Spleen (tissue), 11 donors: ENCODE results near the gene NHP2. TPM values are rescaled to one million over a fixed set of nuclear protein-coding genes. Genes with fewer than 3 reads are reported as not detected.

Source experiments
- DNase-seq: peaks from one replicate; pipeline ENCODE4 v3.0.0-alpha.2; 2020
- H3K27ac ChIP-seq, 8 donors: fragments of 200-600 bp; sonication (generic) in 7 of 8; 1 replicate in 4 of 8; 2 replicates in 4 of 8; pipeline versions ENCODE4 v1.5.0 to v1.8.0; 2016 to 2021; ENCODE audit warnings: inconsistent platforms in 4 of 8, mild to moderate bottlenecking in 4 of 8, moderate library complexity in 1 of 8
- H3K27me3 ChIP-seq, 7 donors: fragments of 200-600 bp; sonication (generic) in 6 of 7; replicated peaks in 1 of 7; 1 replicate in 4 of 7; 2 replicates in 3 of 7; pipeline versions ENCODE4 v1.5.0 to v1.8.0; 2016 to 2021; ENCODE audit warnings: inconsistent platforms in 3 of 7, mild to moderate bottlenecking in 1 of 7
- H3K36me3 ChIP-seq, 6 donors: fragments of 200-600 bp; sonication (generic) in 5 of 6; 1 replicate in 4 of 6; 2 replicates in 2 of 6; pipeline versions ENCODE4 v1.5.0 to v1.8.0; 2016 to 2021; ENCODE audit warnings: inconsistent platforms in 2 of 6
- H3K4me1 ChIP-seq, 6 donors: fragments of 200-600 bp; sonication (generic) in 5 of 6; 1 replicate in 3 of 6; 2 replicates in 3 of 6; pipeline versions ENCODE4 v1.5.0 to v1.8.0; 2016 to 2021; ENCODE audit warnings: inconsistent platforms in 3 of 6
- H3K4me3 ChIP-seq, 8 donors: fragments of 200-600 bp; sonication (generic) in 7 of 8; 1 replicate in 4 of 8; 2 replicates in 4 of 8; pipeline versions ENCODE4 v1.5.0 to v1.8.0; 2016 to 2021; ENCODE audit warnings: inconsistent platforms in 4 of 8, mild to moderate bottlenecking in 4 of 8, moderate library complexity in 2 of 8
- H3K9me3 ChIP-seq, 8 donors: fragments of 200-600 bp; sonication (generic) in 7 of 8; 1 replicate in 4 of 8; 2 replicates in 4 of 8; pipeline versions ENCODE4 v1.5.0 to v1.8.0; 2016 to 2021; ENCODE audit warnings: inconsistent platforms in 4 of 8
- POLR2A ChIP-seq, 3 donors: fragments of 450-650 bp; IDR thresholded peaks; one replicate each; pipeline ENCODE4 v1.5.1; 2017; ENCODE audit warnings: antibody characterized with exemption in 3 of 3, mild to moderate bottlenecking in 1 of 3
- POLR2AphosphoS5 ChIP-seq, 3 donors: sonication (generic); formaldehyde crosslinking; IDR thresholded peaks; one replicate each; pipeline ENCODE4 v1.5.1; 2017; ENCODE audit warnings: antibody characterized with exemption in 3 of 3
- WGBS, 5 donors: extraction: QIAGEN DNeasy Blood & Tissue Kit in 3 of 5; methylation state at CpG; one replicate each; pipeline versions ENCODE4 v1.1.5 to v1.1.7; 2013 to 2018; 5-methylcytosine and 5-hydroxymethylcytosine counted together
- intact Hi-C: fragments of 100-400 bp; cut with DNase I; formaldehyde crosslinking; loops from one replicate; pipeline ENCODE4 v1.15.0; 2023; ENCODE audit warnings: low total_unique reads
- polyA plus RNA-seq, 3 donors: library from polyadenylated mRNA; stranded (reverse); fragments of 200-250 nt; gene quantifications; one replicate each; pipeline ENCODE4 v1.2.1, GENCODE V29; 2013
- total RNA-seq, 7 donors: library from RNA; depleted of rRNA in 3 of 7; stranded (reverse); fragments of >200 nt in 3 of 7; fragmentation: NEBNext Ultra II Directional in 4 of 7; extraction: Animal tissue kit (Norgen Biotek cat#: 25700) in 4 of 7; gene quantifications; one replicate each; pipeline versions ENCODE4 v1.1.0 to v1.2.1, GENCODE V29; 2016 to 2021
- TF ChIP-seq, protein P1 (sequence below), 11 experiments: fragments of 200-600 bp in 7 of 11; fragments of 450-650 bp in 4 of 11; sonication (generic) in 4 of 11; IDR thresholded peaks in 8 of 11; conservative IDR thresholded peaks in 3 of 11; 1 replicate in 7 of 11; 2 replicates in 4 of 11; pipeline versions ENCODE4 v1.4.0 to v1.8.0; 2016 to 2021; ENCODE audit warnings: antibody characterized with exemption in 11 of 11, inconsistent platforms in 4 of 11, mild to moderate bottlenecking in 1 of 11
- donor health status: healthy with polysubstance abuse.
- donor health status: DM: no; HTN: no; CAD: no; lungs with moderate emphysema.
- donor health status: DM: no; HTN: no; CAD: no.
- donor health status: Bipolar disorder and iron deficiency.
- donor health status: healthy.
- donor health status: DM: no; HTN: no; CAD: no.
- donor health status: DM: yes; HTN: yes; CAD: no.

The NHP2 gene
- total and polyA plus RNA-seq, 10 donors, result 53.7 to 162 (median 98.2) TPM

- Histone ChIP-seq H3K27ac (no peak overlapping the region), H3K9me3 (no peaks in the 10 kb centered on the region), H3K4me3 (no peak overlapping the region), H3K36me3 (no peaks in the 10 kb centered on the region), H3K4me1 (peaks cover 0 to 7% (median 2%) of the 10 kb centered on the region in 6 donors), H3K27me3 (peaks cover 0 to 4% (median 0%) of the 10 kb centered on the region in 7 donors)
- 76 to 94% (median 86%) methylated on average over 8 of the region's 8 CpGs for WGBS, 5 donors
- no peak for DNase-seq
- intact Hi-C loops, result no loop called here
- TF ChIP-seq POLR2A (IDR thresholded peaks at IDR 0.05) (no peak), POLR2AphosphoS5 (IDR thresholded peaks at IDR 0.05) (no peak)
- TF ChIP-seq, protein P1, sequence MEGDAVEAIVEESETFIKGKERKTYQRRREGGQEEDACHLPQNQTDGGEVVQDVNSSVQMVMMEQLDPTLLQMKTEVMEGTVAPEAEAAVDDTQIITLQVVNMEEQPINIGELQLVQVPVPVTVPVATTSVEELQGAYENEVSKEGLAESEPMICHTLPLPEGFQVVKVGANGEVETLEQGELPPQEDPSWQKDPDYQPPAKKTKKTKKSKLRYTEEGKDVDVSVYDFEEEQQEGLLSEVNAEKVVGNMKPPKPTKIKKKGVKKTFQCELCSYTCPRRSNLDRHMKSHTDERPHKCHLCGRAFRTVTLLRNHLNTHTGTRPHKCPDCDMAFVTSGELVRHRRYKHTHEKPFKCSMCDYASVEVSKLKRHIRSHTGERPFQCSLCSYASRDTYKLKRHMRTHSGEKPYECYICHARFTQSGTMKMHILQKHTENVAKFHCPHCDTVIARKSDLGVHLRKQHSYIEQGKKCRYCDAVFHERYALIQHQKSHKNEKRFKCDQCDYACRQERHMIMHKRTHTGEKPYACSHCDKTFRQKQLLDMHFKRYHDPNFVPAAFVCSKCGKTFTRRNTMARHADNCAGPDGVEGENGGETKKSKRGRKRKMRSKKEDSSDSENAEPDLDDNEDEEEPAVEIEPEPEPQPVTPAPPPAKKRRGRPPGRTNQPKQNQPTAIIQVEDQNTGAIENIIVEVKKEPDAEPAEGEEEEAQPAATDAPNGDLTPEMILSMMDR (IDR thresholded peaks at IDR 0.05 in 8 of 11, conservative IDR thresholded peaks at IDR 0.05 in 3 of 11), result no peak
Measured at GRCh38 chr5:178177569-178177968, 23.9 kb upstream of the NHP2 start.

GRCh38 chr5:178176791-178177190, 23.1 kb upstream of the NHP2 start:
- TF ChIP-seq, protein P1 (IDR thresholded peaks at IDR 0.05 in 8 of 11, conservative IDR thresholded peaks at IDR 0.05 in 3 of 11), result no peak
- TF ChIP-seq POLR2A (IDR thresholded peaks at IDR 0.05) (no peak), POLR2AphosphoS5 (IDR thresholded peaks at IDR 0.05) (no peak)
- 32 to 63% (median 45%) methylated on average over 6 of the region's 6 CpGs for WGBS, 5 donors
- Histone ChIP-seq H3K27me3 (peaks cover 0 to 4% (median 0%) of the 10 kb centered on the region in 7 donors), H3K27ac (no peak overlapping the region), H3K36me3 (no peaks in the 10 kb centered on the region), H3K9me3 (no peaks in the 10 kb centered on the region), H3K4me1 (no peaks in the 10 kb centered on the region), H3K4me3 (no peak overlapping the region)
- intact Hi-C loops, result no loop called here
- no peak for DNase-seq

DNA sequence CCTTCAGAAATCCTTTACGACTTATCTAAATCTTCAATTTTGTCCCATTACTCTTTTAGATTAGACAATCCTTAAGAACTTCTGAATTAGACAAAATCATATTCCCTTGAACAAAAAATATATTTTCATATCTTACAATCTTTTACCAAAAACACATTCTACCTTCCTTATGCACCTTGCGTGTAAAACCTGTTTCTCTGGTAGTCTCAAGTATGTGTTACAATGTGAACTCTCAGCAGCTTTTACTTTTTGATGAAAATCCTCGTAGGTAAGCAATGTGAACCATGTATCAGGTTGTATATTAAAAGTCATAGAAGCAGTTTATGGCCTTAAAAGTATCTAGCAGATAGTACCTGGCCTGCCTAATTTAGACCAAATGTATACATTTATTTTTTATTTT, 20.8 kb upstream of the NHP2 start:
- 89 to 96% (median 90%) methylated on average over 3 of the region's 3 CpGs for WGBS, 5 donors
- Histone ChIP-seq H3K4me1 (no peaks in the 10 kb centered on the region), H3K9me3 (no peaks in the 10 kb centered on the region), H3K27me3 (no peaks in the 10 kb centered on the region), H3K4me3 (no peak overlapping the region), H3K27ac (no peak overlapping the region), H3K36me3 (no peaks in the 10 kb centered on the region)
- TF ChIP-seq POLR2A (IDR thresholded peaks at IDR 0.05), result no peak
- TF ChIP-seq, protein P1 (IDR thresholded peaks at IDR 0.05 in 8 of 11, conservative IDR thresholded peaks at IDR 0.05 in 3 of 11), result no peak
- TF ChIP-seq POLR2AphosphoS5 (IDR thresholded peaks at IDR 0.05), result no peak
- intact Hi-C loops, result no loop called here
- no peak for DNase-seq

- WGBS, 5 donors, result 90 to 94% (median 93%) methylated on average over 2 of the region's 2 CpGs
Measured at GRCh38 chr5:178170455-178170854, 16.8 kb upstream of the NHP2 start.

More at GRCh38 chr5:178170455-178170854, 16.8 kb upstream of the NHP2 start:
- DNase-seq, result no peak
- Histone ChIP-seq H3K9me3 (no peaks in the 10 kb centered on the region), H3K27ac (no peak overlapping the region), H3K27me3 (peaks cover 0 to 9% (median 3%) of the 10 kb centered on the region in 7 donors), H3K4me3 (no peak overlapping the region), H3K4me1 (no peaks in the 10 kb centered on the region), H3K36me3 (no peaks in the 10 kb centered on the region)
- intact Hi-C loops, result no loop called here
- TF ChIP-seq POLR2AphosphoS5 (IDR thresholded peaks at IDR 0.05), result no peak
- TF ChIP-seq POLR2A (IDR thresholded peaks at IDR 0.05), result no peak
- TF ChIP-seq, protein P1 (IDR thresholded peaks at IDR 0.05 in 8 of 11, conservative IDR thresholded peaks at IDR 0.05 in 3 of 11), result no peak
